ENCODE measurements around the gene CHD5.
A peak's percentile ranks its signal among the peaks of the same experiment; 100 is the strongest.

Gene CHD5

GRCh38 chr1:6109688-6110087 is 70.4 kb downstream of the CHD5 start:
- no peak for DNase-seq
- in situ Hi-C loops (cut with HindIII; ENCODE audit: low pct_ligation_motif_present, low sequenced_read_pairs), result no loop called here
- Histone ChIP-seq H3K27me3 (replicated peaks) (no peaks in the 10 kb centered on the region), H3K27ac (no peak overlapping the region), H3K36me3 (replicated peaks) (no peaks in the 10 kb centered on the region), H3K4me3 (ENCODE audit: low read depth, low read length) (no peak overlapping the region)
- no peak for TF ChIP-seq CTCF (IDR thresholded peaks at IDR 0.05; ENCODE audit: low read depth, low read length, missing control alignments)

- in situ Hi-C loops (cut with HindIII; ENCODE audit: low pct_ligation_motif_present, low sequenced_read_pairs), result no loop called here
- Histone ChIP-seq H3K4me3 (ENCODE audit: low read depth, low read length) (no peak overlapping the region), H3K36me3 (replicated peaks) (no peaks in the 10 kb centered on the region), H3K27ac (no peak overlapping the region), H3K27me3 (replicated peaks) (no peaks in the 10 kb centered on the region)
- DNase-seq, result peak; percentile 33
- TF ChIP-seq CTCF (IDR thresholded peaks at IDR 0.05; ENCODE audit: low read depth, low read length, missing control alignments), result peak; percentile 72
Measured at GRCh38 chr1:6108937-6109614, 71.0 kb downstream of the CHD5 start.

- in situ Hi-C loops (cut with HindIII; ENCODE audit: low pct_ligation_motif_present, low sequenced_read_pairs), result no loop called here
- Histone ChIP-seq H3K36me3 (replicated peaks) (no peaks in the 10 kb centered on the region), H3K27ac (no peak overlapping the region), H3K4me3 (ENCODE audit: low read depth, low read length) (no peak overlapping the region), H3K27me3 (replicated peaks) (no peaks in the 10 kb centered on the region)
- DNase-seq, result no peak
- no peak for TF ChIP-seq CTCF (IDR thresholded peaks at IDR 0.05; ENCODE audit: low read depth, low read length, missing control alignments)
Measured at GRCh38 chr1:6108476-6108875, 71.6 kb downstream of the CHD5 start.

- Histone ChIP-seq H3K36me3 (replicated peaks) (no peaks in the 10 kb centered on the region), H3K27ac (no peak overlapping the region), H3K4me3 (ENCODE audit: low read depth, low read length) (no peak overlapping the region), H3K27me3 (replicated peaks) (no peaks in the 10 kb centered on the region)
- TF ChIP-seq CTCF (IDR thresholded peaks at IDR 0.05; ENCODE audit: low read depth, low read length, missing control alignments), result no peak
- in situ Hi-C loops (cut with HindIII; ENCODE audit: low pct_ligation_motif_present, low sequenced_read_pairs), result no loop called here
- no peak for DNase-seq
Measured at GRCh38 chr1:6107409-6108356, 72.4 kb downstream of the CHD5 start.

- H3K36me3 ChIP-seq (replicated peaks), result no peaks in the 10 kb centered on the region
- in situ Hi-C loops (cut with HindIII; ENCODE audit: low pct_ligation_motif_present, low sequenced_read_pairs), result no loop called here
- H3K4me3 ChIP-seq (ENCODE audit: low read depth, low read length), result no peak overlapping the region
- H3K27me3 ChIP-seq (replicated peaks), result no peaks in the 10 kb centered on the region
- DNase-seq, result no peak
- TF ChIP-seq CTCF (IDR thresholded peaks at IDR 0.05; ENCODE audit: low read depth, low read length, missing control alignments), result no peak
- H3K27ac ChIP-seq, result no peak overlapping the region
Measured at GRCh38 chr1:6106977-6107376, 73.1 kb downstream of the CHD5 start.
